ENCODE data around the gene C12orf75. TPM values are rescaled to one million over a fixed set of nuclear protein-coding genes. Genes with fewer than 3 reads are reported as not detected.

Gene C12orf75
- total and polyA plus RNA-seq, 10 of the 15 experiments (the other 5 are each of a cell fraction or from before 2014, with no cell fraction given), result 40.7 to 411 (median 159) TPM

- no peak for TF ChIP-seq ZNF217 (IDR thresholded peaks at IDR 0.05)
- no peak for TF ChIP-seq ZNF274 (IDR thresholded peaks at IDR 0.05; ENCODE audit: insufficient read depth, insufficient read length)
- TF ChIP-seq MAX (IDR thresholded peaks at IDR 0.05; ENCODE audit: low read depth, low read length), result no peak
- TF ChIP-seq, protein P1, sequence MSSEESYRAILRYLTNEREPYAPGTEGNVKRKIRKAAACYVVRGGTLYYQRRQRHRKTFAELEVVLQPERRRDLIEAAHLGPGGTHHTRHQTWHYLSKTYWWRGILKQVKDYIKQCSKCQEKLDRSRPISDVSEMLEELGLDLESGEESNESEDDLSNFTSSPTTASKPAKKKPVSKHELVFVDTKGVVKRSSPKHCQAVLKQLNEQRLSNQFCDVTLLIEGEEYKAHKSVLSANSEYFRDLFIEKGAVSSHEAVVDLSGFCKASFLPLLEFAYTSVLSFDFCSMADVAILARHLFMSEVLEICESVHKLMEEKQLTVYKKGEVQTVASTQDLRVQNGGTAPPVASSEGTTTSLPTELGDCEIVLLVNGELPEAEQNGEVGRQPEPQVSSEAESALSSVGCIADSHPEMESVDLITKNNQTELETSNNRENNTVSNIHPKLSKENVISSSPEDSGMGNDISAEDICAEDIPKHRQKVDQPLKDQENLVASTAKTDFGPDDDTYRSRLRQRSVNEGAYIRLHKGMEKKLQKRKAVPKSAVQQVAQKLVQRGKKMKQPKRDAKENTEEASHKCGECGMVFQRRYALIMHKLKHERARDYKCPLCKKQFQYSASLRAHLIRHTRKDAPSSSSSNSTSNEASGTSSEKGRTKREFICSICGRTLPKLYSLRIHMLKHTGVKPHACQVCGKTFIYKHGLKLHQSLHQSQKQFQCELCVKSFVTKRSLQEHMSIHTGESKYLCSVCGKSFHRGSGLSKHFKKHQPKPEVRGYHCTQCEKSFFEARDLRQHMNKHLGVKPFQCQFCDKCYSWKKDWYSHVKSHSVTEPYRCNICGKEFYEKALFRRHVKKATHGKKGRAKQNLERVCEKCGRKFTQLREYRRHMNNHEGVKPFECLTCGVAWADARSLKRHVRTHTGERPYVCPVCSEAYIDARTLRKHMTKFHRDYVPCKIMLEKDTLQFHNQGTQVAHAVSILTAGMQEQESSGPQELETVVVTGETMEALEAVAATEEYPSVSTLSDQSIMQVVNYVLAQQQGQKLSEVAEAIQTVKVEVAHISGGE (CRISPR knock-in tag; IDR thresholded peaks at IDR 0.05), result no peak
- no peak for TF ChIP-seq MYC (IDR thresholded peaks at IDR 0.05; ENCODE audit: insufficient read depth, insufficient read length, insufficient replicate concordance, low read length, severe bottlenecking)
- TF ChIP-seq TARDBP (IDR thresholded peaks at IDR 0.05; ENCODE audit: borderline replicate concordance), result no peak
These were observed 17.0 kb downstream of the C12orf75 start (continued) for GRCh38 chr12:105347499-105347898.

- SMC1A ChIA-PET (ENCODE audit: uncharacterized antibody, unreplicated experiment), result interaction anchor here (1.3 to 5.4 kb wide), 5 partner anchors 9 to 27 kb away, joined by 3 to 61 read pairs (median 14); partner anchors contain the start of gene C12orf75
- Histone ChIP-seq H3K27me3 (replicated peaks in 1 of 2; ENCODE audit: control insufficient read depth in 2 of 2, insufficient read depth in 2 of 2, low read length in 1 of 2) (no peaks in the 10 kb centered on the region), H3K4me3 (no peak overlapping the region), H4K20me1 (ENCODE audit: control insufficient read depth, insufficient read depth) (no peaks in the 10 kb centered on the region), H3K27ac (ENCODE audit: control insufficient read depth, insufficient read depth) (no peak overlapping the region), H3K36me3 (ENCODE audit: control insufficient read depth in 2 of 2, insufficient read depth in 2 of 2, low read length in 1 of 2) (no peaks in the 10 kb centered on the region; a peak in 4 of 4 replicates), H3K4me1 (ENCODE audit: control insufficient read depth, insufficient read depth, low read length) (peaks cover 25% of the 10 kb centered on the region), H2AFZ (ENCODE audit: control insufficient read depth, low read depth, low read length) (no peak overlapping the region), H3K4me2 (ENCODE audit: control insufficient read depth, insufficient read depth) (no peak overlapping the region), H3K9me3 (replicated peaks; ENCODE audit: control insufficient read depth, insufficient read depth, low read length) (no peaks in the 10 kb centered on the region), H3K9ac (ENCODE audit: control insufficient read depth, insufficient read depth, low read length) (no peak overlapping the region), H3K79me2 (ENCODE audit: control insufficient read depth, insufficient read depth, low read length) (peaks cover 20% of the 10 kb centered on the region)
- ATAC-seq (no peak), FAIRE-seq (no peak), DNase-seq (ENCODE audit: low read depth, low spot score) (no peak)
- 86% methylated on average over 3 of the region's 3 CpGs for WGBS (ENCODE audit: insufficient coverage, insufficient replicate concordance, low lambda C conversion rate, missing lambda C conversion rate)
- CTCF ChIA-PET, result interaction anchor here (0.9 to 6.1 kb wide), 4 partner anchors 10 to 27 kb away, joined by 3 to 38 read pairs (median 8); no protein-coding TSS in a partner anchor
- RAD21 ChIA-PET (ENCODE audit: unreplicated experiment), result interaction anchor here (1.7 kb wide), 1 partner anchor 10 kb away, joined by 4 read pairs; no protein-coding TSS in a partner anchor
- in situ Hi-C loops (cut with MboI) (no loop called here), intact Hi-C loops (cut with micrococcal nuclease; ENCODE audit: unreplicated experiment) (no loop called here)
- BruUV-seq (replicated peaks), result no TSS peak
- POLR2A ChIA-PET, result interaction anchor here (0.6 to 2.2 kb wide), 4 partner anchors 10 to 776 kb away, joined by 3 to 13 read pairs (median 3); partner anchors contain the start of gene WASHC4
- no peak for TF ChIP-seq HDGF (IDR thresholded peaks at IDR 0.05)
- no peak for TF ChIP-seq HDAC2 (IDR thresholded peaks at IDR 0.05)
- TF ChIP-seq PAX5 (IDR thresholded peaks at IDR 0.05; ENCODE audit: borderline replicate concordance, low read depth, low read length), result no peak
- no peak for TF ChIP-seq HSF1 (IDR thresholded peaks at IDR 0.05; ENCODE audit: low read depth, low read length)
- TF ChIP-seq STAT1 (conservative IDR thresholded peaks at IDR 0.05), result no peak
- no peak for TF ChIP-seq CBX5 (IDR thresholded peaks at IDR 0.05; ENCODE audit: low read depth)
- no peak for TF ChIP-seq TARDBP (IDR thresholded peaks at IDR 0.05; ENCODE audit: borderline replicate concordance)
- TF ChIP-seq POLR2AphosphoS2 (IDR thresholded peaks at IDR 0.05; ENCODE audit: low read depth, low read length), result no peak
- no peak for TF ChIP-seq IKZF2 (IDR thresholded peaks at IDR 0.05)
- TF ChIP-seq, protein P2, sequence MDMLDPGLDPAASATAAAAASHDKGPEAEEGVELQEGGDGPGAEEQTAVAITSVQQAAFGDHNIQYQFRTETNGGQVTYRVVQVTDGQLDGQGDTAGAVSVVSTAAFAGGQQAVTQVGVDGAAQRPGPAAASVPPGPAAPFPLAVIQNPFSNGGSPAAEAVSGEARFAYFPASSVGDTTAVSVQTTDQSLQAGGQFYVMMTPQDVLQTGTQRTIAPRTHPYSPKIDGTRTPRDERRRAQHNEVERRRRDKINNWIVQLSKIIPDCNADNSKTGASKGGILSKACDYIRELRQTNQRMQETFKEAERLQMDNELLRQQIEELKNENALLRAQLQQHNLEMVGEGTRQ (IDR thresholded peaks at IDR 0.05; ENCODE audit: borderline replicate concordance, low read depth, low read length), result no peak
- no peak for TF ChIP-seq TCF12 (IDR thresholded peaks at IDR 0.05; ENCODE audit: low read depth, low read length)
- TF ChIP-seq NFXL1 (IDR thresholded peaks at IDR 0.05; ENCODE audit: borderline replicate concordance), result no peak
- TF ChIP-seq ASH2L (IDR thresholded peaks at IDR 0.05; ENCODE audit: borderline replicate concordance, low read depth), result no peak
- TF ChIP-seq BRCA1 (IDR thresholded peaks at IDR 0.05; ENCODE audit: low read depth, low read length), result no peak
These were observed 17.7 kb downstream of the C12orf75 start for GRCh38 chr12:105348142-105348541.
